Gastrocnemius medialis (tissue), 4 donors: Measurements from ENCODE around the gene PIRT.

Experiments used
- POLR2A ChIP-seq, 2 donors: fragments of 450-650 bp; IDR thresholded peaks; one replicate each; pipeline ENCODE4 v1.6.1; 2017; ENCODE audit warnings: antibody characterized with exemption in 2 of 2, mild to moderate bottlenecking in 2 of 2, moderate library complexity in 2 of 2
- TF ChIP-seq, protein P1 (sequence below), 5 experiments: fragments of 450-650 bp in 3 of 5; fragments of 200-600 bp in 2 of 5; sonication (generic) in 2 of 5; IDR thresholded peaks in 4 of 5; conservative IDR thresholded peaks in 1 of 5; 1 replicate in 4 of 5; 2 replicates in 1 of 5; pipeline ENCODE4 v1.5.1; 2016 to 2019; ENCODE audit warnings: antibody characterized with exemption in 5 of 5, mild to moderate bottlenecking in 3 of 5, moderate library complexity in 3 of 5

DNA sequence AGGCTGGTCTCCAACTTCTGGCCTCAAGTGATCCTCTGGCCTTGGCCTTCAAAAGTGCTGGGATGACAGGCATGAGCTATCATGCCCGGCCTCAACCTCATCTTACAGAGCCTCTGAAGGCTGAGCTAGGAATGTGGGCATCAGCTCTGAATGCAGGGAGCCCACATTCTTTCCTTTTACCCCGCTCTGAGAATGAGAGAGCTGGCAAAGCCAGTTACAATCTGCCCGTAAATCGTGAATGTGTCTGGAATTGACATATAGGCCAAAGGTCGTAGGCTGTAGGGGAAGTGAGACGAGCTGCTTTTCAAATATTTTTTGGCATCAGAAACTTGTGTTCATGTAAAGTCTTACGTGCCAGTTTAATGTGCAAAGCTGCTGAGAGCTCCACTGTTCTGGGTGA lies 38.5 kb downstream of the PIRT start:
- TF ChIP-seq, protein P1, sequence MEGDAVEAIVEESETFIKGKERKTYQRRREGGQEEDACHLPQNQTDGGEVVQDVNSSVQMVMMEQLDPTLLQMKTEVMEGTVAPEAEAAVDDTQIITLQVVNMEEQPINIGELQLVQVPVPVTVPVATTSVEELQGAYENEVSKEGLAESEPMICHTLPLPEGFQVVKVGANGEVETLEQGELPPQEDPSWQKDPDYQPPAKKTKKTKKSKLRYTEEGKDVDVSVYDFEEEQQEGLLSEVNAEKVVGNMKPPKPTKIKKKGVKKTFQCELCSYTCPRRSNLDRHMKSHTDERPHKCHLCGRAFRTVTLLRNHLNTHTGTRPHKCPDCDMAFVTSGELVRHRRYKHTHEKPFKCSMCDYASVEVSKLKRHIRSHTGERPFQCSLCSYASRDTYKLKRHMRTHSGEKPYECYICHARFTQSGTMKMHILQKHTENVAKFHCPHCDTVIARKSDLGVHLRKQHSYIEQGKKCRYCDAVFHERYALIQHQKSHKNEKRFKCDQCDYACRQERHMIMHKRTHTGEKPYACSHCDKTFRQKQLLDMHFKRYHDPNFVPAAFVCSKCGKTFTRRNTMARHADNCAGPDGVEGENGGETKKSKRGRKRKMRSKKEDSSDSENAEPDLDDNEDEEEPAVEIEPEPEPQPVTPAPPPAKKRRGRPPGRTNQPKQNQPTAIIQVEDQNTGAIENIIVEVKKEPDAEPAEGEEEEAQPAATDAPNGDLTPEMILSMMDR (IDR thresholded peaks at IDR 0.05 in 4 of 5, conservative IDR thresholded peaks at IDR 0.05 in 1 of 5) = no peak
- no peak for TF ChIP-seq POLR2A (IDR thresholded peaks at IDR 0.05)
